HCT116 (cell line): ENCODE measurements around the gene PRSS36. TPM values are rescaled to one million over a fixed set of nuclear protein-coding genes. Genes with fewer than 3 reads are reported as not detected.

Experiments
- ATAC-seq: fragments of 200-7000 bp; cut with Tn5 transposase; 2 replicates; pipeline ENCODE4 v1.9.1; 2020; ENCODE audit warnings: mild to moderate bottlenecking, moderate library complexity
- BruUV-seq: library from RNA; stranded (reverse); fragments of 400-500 nt; replicated peaks from 2 replicates; lab custom pipeline; 2021; lab: Mats Ljungman, UMichigan
- CTCF ChIA-PET: fragments of 300-600 bp; sonication (Branson Sonifier 250); formaldehyde crosslinking; loops from one replicate; lab custom pipeline; 2021; ENCODE audit warnings: antibody characterized with exemption; lab: Charles Lee
- POLR2A ChIA-PET: fragments of 300-600, 350-600 bp; sonication (Branson Sonifier 250); formaldehyde crosslinking; loops from one replicate; lab custom pipeline; 2021; ENCODE audit warnings: antibody characterized with exemption; lab: Charles Lee
- RAD21 ChIA-PET, 2 experiments: fragments of 300-600 bp; sonication (Branson Sonifier 250); formaldehyde crosslinking; loops; one replicate each; lab custom pipeline; 2023; ENCODE audit warnings: low total read pairs in 2 of 2; ENCODE audit not compliant: uncharacterized antibody in 2 of 2, unreplicated experiment in 2 of 2, low non-redundant PET in 1 of 2; lab: Charles Lee
- DNase-seq: peaks from one replicate; pipeline ENCODE4 v3.0.0-alpha.2; 2010; ENCODE audit warnings: low read depth, low spot score
- H2AFZ ChIP-seq: fragments of 200-600 bp; shearing (Covaris generic), sonication (generic); 2 replicates; pipeline ENCODE4 v1.6.1; 2017; ENCODE audit warnings: low read depth, mixed run types, mixed read lengths, antibody characterized with exemption, low read length; ENCODE audit not compliant: poor library complexity, severe bottlenecking
- H3K27ac ChIP-seq: 2 replicates; pipeline ENCODE4 v1.5.1; 2012; ENCODE audit warnings: low read depth, low read length
- H3K27me3 ChIP-seq: fragments of 200-600 bp; sonication (generic); 2 replicates; pipeline ENCODE4 v1.6.1; 2016; ENCODE audit warnings: mixed run types, low read length, mixed read lengths; ENCODE audit not compliant: insufficient read depth
- H3K36me3 ChIP-seq, 2 experiments: fragments of 200-500 bp in 1 of 2; fragments of 200-600 bp in 1 of 2; sonication (Bioruptor generic) in 1 of 2; sonication (generic) in 1 of 2; 2 replicates each; pipeline versions ENCODE4 v1.5.1 to v1.6.1; 2014 to 2016; ENCODE audit warnings: low read length in 2 of 2, inconsistent platforms in 1 of 2, mixed read lengths in 1 of 2, mixed run types in 1 of 2; ENCODE audit not compliant: insufficient read depth in 2 of 2, control insufficient read depth in 1 of 2
- H3K4me1 ChIP-seq, 2 experiments: fragments of 200-600 bp in 1 of 2; sonication (generic) in 1 of 2; 2 replicates each; pipeline versions ENCODE4 v1.5.1 to v1.6.1; 2012 to 2017; ENCODE audit warnings: low read length in 2 of 2, inconsistent platforms in 1 of 2, mild to moderate bottlenecking in 1 of 2, mixed read lengths in 1 of 2, mixed run types in 1 of 2, moderate library complexity in 1 of 2; ENCODE audit not compliant: insufficient read depth in 2 of 2, control insufficient read depth in 1 of 2
- H3K4me2 ChIP-seq: fragments of 200-600 bp; sonication (generic); 2 replicates; pipeline ENCODE4 v1.6.1; 2017; ENCODE audit warnings: mixed run types, low read length, mixed read lengths
- H3K4me3 ChIP-seq, 2 experiments: fragments of 200-600 bp in 1 of 2; sonication (generic) in 1 of 2; replicated peaks in 1 of 2; 2 replicates each; pipeline ENCODE4 v1.5.1; 2011 to 2016; ENCODE audit warnings: low read length in 2 of 2, control low read depth in 1 of 2, low read depth in 1 of 2, mild to moderate bottlenecking in 1 of 2, mixed read lengths in 1 of 2, mixed run types in 1 of 2
- H3K79me2 ChIP-seq: fragments of 200-600 bp; sonication (generic); 2 replicates; pipeline ENCODE4 v1.6.1; 2017; ENCODE audit warnings: mild to moderate bottlenecking, mixed run types, low read length, moderate library complexity, mixed read lengths; ENCODE audit not compliant: insufficient read depth
- H3K9ac ChIP-seq: fragments of 200-600 bp; sonication (generic); 2 replicates; pipeline ENCODE4 v1.6.1; 2016; ENCODE audit warnings: low read length, mixed read lengths
- H3K9me2 ChIP-seq: fragments of 200-600 bp; sonication (generic), shearing (Covaris generic); 2 replicates; pipeline ENCODE4 v1.6.1; 2017; ENCODE audit warnings: mixed run types, mild to moderate bottlenecking, moderate library complexity; ENCODE audit not compliant: insufficient read depth
- H3K9me3 ChIP-seq, 2 experiments: fragments of 200-500 bp in 1 of 2; fragments of 200-600 bp in 1 of 2; sonication (Bioruptor generic) in 1 of 2; sonication (generic) in 1 of 2; 2 replicates each; pipeline ENCODE4 v1.6.1; 2014 to 2017; ENCODE audit warnings: low read length in 2 of 2, mixed read lengths in 2 of 2, inconsistent platforms in 1 of 2, low read depth in 1 of 2, mild to moderate bottlenecking in 1 of 2, mixed run types in 1 of 2, moderate library complexity in 1 of 2; ENCODE audit not compliant: control insufficient read depth in 1 of 2, insufficient read depth in 1 of 2
- H4K20me1 ChIP-seq: fragments of 200-600 bp; sonication (generic), shearing (Covaris generic); 2 replicates; pipeline ENCODE4 v1.6.1; 2017; ENCODE audit warnings: mixed run types, mild to moderate bottlenecking, moderate library complexity; ENCODE audit not compliant: insufficient read depth
- ATF3 ChIP-seq: IDR thresholded peaks from 2 replicates; pipeline ENCODE4 v1.6.1; 2012
- POLR2A ChIP-seq: IDR thresholded peaks from 2 replicates; pipeline ENCODE4 v1.7.0; 2011; ENCODE audit warnings: borderline replicate concordance; ENCODE audit not compliant: insufficient read depth, insufficient read length; ENCODE audit errors: extremely low read depth
- SRF ChIP-seq: IDR thresholded peaks from 2 replicates; pipeline ENCODE4 v1.6.1; 2012; ENCODE audit warnings: low read depth
- TCF7L2 ChIP-seq: IDR thresholded peaks from 2 replicates; pipeline ENCODE4 v1.7.0; 2011; ENCODE audit warnings: borderline replicate concordance, inconsistent platforms; ENCODE audit not compliant: insufficient read depth, insufficient read length; ENCODE audit errors: extremely low read depth
- ZBTB33 ChIP-seq: IDR thresholded peaks from 2 replicates; pipeline ENCODE4 v1.6.1; 2011; ENCODE audit warnings: mild to moderate bottlenecking, low read length, moderate library complexity; ENCODE audit not compliant: insufficient replicate concordance; ENCODE audit errors: extremely low read depth
- intact Hi-C: fragments of 100-400 bp; cut with micrococcal nuclease; formaldehyde crosslinking; loops from 2 replicates; pipeline ENCODE4 v1.10.0; 2022
- total RNA-seq: library from RNA; stranded (reverse); gene quantifications from one replicate; pipeline ENCODE4 v1.2.1, GENCODE V29; 2021; ENCODE audit not compliant: unreplicated experiment

The PRSS36 gene
- total RNA-seq, 1 experiment from 2014 or later: not detected

- TF ChIP-seq ATF3 (no peak), TCF7L2 (peak; percentile 53), POLR2A (peak; percentile 100), SRF (no peak)
Observed at GRCh38 chr16:31179747-31180459, 30.0 kb upstream of the PRSS36 start, which contains the start of gene FUS (continued).

GRCh38 chr16:31179219-31179746 is 29.4 kb upstream of the PRSS36 start:
- Histone ChIP-seq H3K9ac (peak overlapping the region; percentile 98), H4K20me1 (peaks cover 34% of the 10 kb centered on the region), H3K9me3 (no peaks in the 10 kb centered on the region), H3K36me3 (peaks cover 20 to 31% of the 10 kb centered on the region in 2 experiments), H3K9me2 (no peaks in the 10 kb centered on the region), H3K4me1 (peaks cover 10 to 26% of the 10 kb centered on the region in 2 experiments), H3K27me3 (no peaks in the 10 kb centered on the region), H3K4me2 (peak overlapping the region; percentile 92), H3K4me3 (peak overlapping the region; percentile 90 to 93), H3K79me2 (peaks cover 43% of the 10 kb centered on the region), H3K27ac (peak overlapping the region; percentile 92), H2AFZ (peak overlapping the region; percentile 77)
- ChIA-PET RAD21 (no interaction called here), POLR2A (interaction anchor here (0.6 to 2.1 kb wide), 19 partner anchors 8 to 280 kb away, joined by 3 to 17 read pairs (median 4); partner anchors contain the start of genes ARMC5, HSD3B7, KAT8 and TRIM72), CTCF (no interaction called here)
- BruUV-seq: no TSS peak
- no peak for TF ChIP-seq ZBTB33
- no peak for DNase-seq
- ATAC-seq: peak; percentile 14
- intact Hi-C loops: no loop called here
